Gastroesophageal sphincter (tissue), 3 donors: ENCODE results near the gene FABP2.
"Not testable (repeated sequence)": the region's sequence is repeated elsewhere in the genome, so short reads cannot be mapped to it uniquely, and the experiment has no call there.

Experiments used
- CTCF ChIP-seq, 4 experiments: fragments of 200-600 bp in 2 of 4; fragments of 450-650 bp in 2 of 4; sonication (generic) in 1 of 4; IDR thresholded peaks; one replicate each; pipeline ENCODE4 v1.5.1; 2017 to 2019; ENCODE audit warnings: antibody characterized with exemption in 4 of 4, mild to moderate bottlenecking in 2 of 4, moderate library complexity in 2 of 4
- POLR2A ChIP-seq, 2 donors: fragments of 450-650 bp; IDR thresholded peaks; one replicate each; pipeline ENCODE4 v1.6.1; 2017; ENCODE audit warnings: antibody characterized with exemption in 2 of 2, mild to moderate bottlenecking in 2 of 2, moderate library complexity in 1 of 2
- POLR2AphosphoS5 ChIP-seq: sonication (generic); formaldehyde crosslinking; IDR thresholded peaks from one replicate; pipeline ENCODE4 v1.6.1; 2017; ENCODE audit warnings: antibody characterized with exemption

GRCh38 chr4:119279541-119279940 is 42.4 kb downstream of the FABP2 start:
- TF ChIP-seq CTCF (IDR thresholded peaks at IDR 0.05); POLR2AphosphoS5; POLR2A (IDR thresholded peaks at IDR 0.05): not testable (repeated sequence)
